ENCODE measurements around the gene SOCS1. TPM values are rescaled to one million over a fixed set of nuclear protein-coding genes. Genes with fewer than 3 reads are reported as not detected.

The SOCS1 gene
- total and polyA plus RNA-seq, 2 of the 8 experiments (the other 6 are each of a cell fraction or from before 2014, with no cell fraction given): 21.0 to 48.9 TPM

GRCh38 chr16:11245222-11245737 lies 10.7 kb downstream of the SOCS1 start:
- 93% methylated on average over 5 of the region's 5 CpGs; no CpG with 5 or more reads in 1 of the 2 experiments for WGBS, 2 experiments (ENCODE audit: extremely low coverage in 1 of 2, insufficient coverage in 1 of 2, insufficient read length in 1 of 2, insufficient replicate concordance in 2 of 2, low coverage in 1 of 2, low lambda C conversion rate in 2 of 2, missing lambda C conversion rate in 1 of 2)
- DNase-seq (ENCODE audit: low read depth in 1 of 2, low spot score in 2 of 2) (no peak), FAIRE-seq (no peak)
- no peak overlapping the region for H4K8ac ChIP-seq (ENCODE audit: extremely low read depth, insufficient read depth, low read length)
- ChIA-PET POLR2A (ENCODE audit: partially characterized antibody) (interaction anchor here (2.8 kb wide), 1 partner anchor 10 kb away, joined by 18 read pairs; the partner anchor contains the start of gene SOCS1), CTCF (ENCODE audit: partially characterized antibody) (interaction anchor here (1.0 kb wide), 1 partner anchor 274 kb away, joined by 3 read pairs; no protein-coding TSS in a partner anchor)
- H2AFZ ChIP-seq (ENCODE audit: low read length): no peak overlapping the region
- peaks cover 0 to 6% (median 3%) of the 10 kb centered on the region in 4 experiments; a peak in 3 of 7 replicates for H3K4me1 ChIP-seq (replicated peaks in 1 of 4; ENCODE audit: control insufficient read depth in 3 of 4, insufficient read depth in 4 of 4, low read length in 3 of 4)
- H4K20me1 ChIP-seq (replicated peaks in 1 of 2; ENCODE audit: control insufficient read depth in 1 of 2, insufficient read depth in 2 of 2, low read length in 2 of 2): no peaks in the 10 kb centered on the region
- H4K91ac ChIP-seq (replicated peaks; ENCODE audit: insufficient read length, low read length): no peak overlapping the region
- no peak overlapping the region for H3K23ac ChIP-seq (ENCODE audit: insufficient read length)
- H2AK5ac ChIP-seq (ENCODE audit: low read depth, low read length): no peak overlapping the region
- H2BK120ac ChIP-seq (replicated peaks; ENCODE audit: low read depth, low read length): no peak overlapping the region
- H2BK15ac ChIP-seq (ENCODE audit: low read length): no peak overlapping the region
- H2BK20ac ChIP-seq (ENCODE audit: low read length): no peak overlapping the region
- no peak overlapping the region for H3K4me3 ChIP-seq (ENCODE audit: extremely low read depth in 1 of 4, insufficient read depth in 2 of 4, low read depth in 3 of 4, low read length in 4 of 4)
- no peak overlapping the region for H3K14ac ChIP-seq (ENCODE audit: insufficient read length)
- H3K56ac ChIP-seq (replicated peaks; ENCODE audit: insufficient read length, low read depth, low read length): no peak overlapping the region
- H3K18ac ChIP-seq (ENCODE audit: extremely low read depth, low read length): no peak overlapping the region
- no peak overlapping the region for H3K4ac ChIP-seq (replicated peaks; ENCODE audit: insufficient read length, low read depth, low read length)
- H3K9me3 ChIP-seq (ENCODE audit: insufficient read depth in 2 of 2, low read depth in 1 of 2, low read length in 1 of 2): no peaks in the 10 kb centered on the region
- no peak overlapping the region for H2BK5ac ChIP-seq (ENCODE audit: low read depth, low read length)
- no peak overlapping the region for H3K27ac ChIP-seq (ENCODE audit: low read depth, low read length)
- no peak overlapping the region for H3K4me2 ChIP-seq (ENCODE audit: insufficient read depth in 1 of 2, low read depth in 2 of 2, low read length in 2 of 2)
- no peaks in the 10 kb centered on the region for H3K79me2 ChIP-seq (ENCODE audit: control insufficient read depth in 1 of 2, insufficient read depth in 2 of 2, low read length in 2 of 2)
- no peak overlapping the region for H2BK12ac ChIP-seq (ENCODE audit: low read depth, low read length)
- no peaks in the 10 kb centered on the region for H3K27me3 ChIP-seq (replicated peaks in 1 of 4; ENCODE audit: control insufficient read depth in 3 of 4, extremely low read depth in 1 of 4, insufficient read depth in 3 of 4, low read length in 3 of 4)
- no peaks in the 10 kb centered on the region for H3K36me3 ChIP-seq (ENCODE audit: control insufficient read depth in 2 of 4, insufficient read depth in 4 of 4, low read length in 3 of 4)
- no peak overlapping the region for H4K5ac ChIP-seq (ENCODE audit: insufficient read length, low read depth, low read length)
- H3K79me1 ChIP-seq (ENCODE audit: low read depth, low read length): no peaks in the 10 kb centered on the region; the same call in 1 of the 2 replicates
- H3K9ac ChIP-seq (replicated peaks in 1 of 4; ENCODE audit: extremely low read depth in 1 of 4, low read depth in 3 of 4, low read length in 3 of 4): no peak overlapping the region
- H3K23me2 ChIP-seq (ENCODE audit: low read depth, low read length): no peaks in the 10 kb centered on the region; the same call in 1 of the 2 replicates
- TF ChIP-seq SRF (IDR thresholded peaks at IDR 0.05; ENCODE audit: low read depth, low read length) (no peak), ZNF274 (IDR thresholded peaks at IDR 0.05; ENCODE audit: borderline replicate concordance, extremely low read depth, low read length) (no peak), SUZ12 (IDR thresholded peaks at IDR 0.05; ENCODE audit: low read length) (no peak), TAF7 (optimal IDR thresholded peaks at IDR 0.05; ENCODE audit: borderline replicate concordance, low read depth, low read length) (no peak), EP300 (IDR thresholded peaks at IDR 0.05; ENCODE audit: borderline replicate concordance in 1 of 2, low read depth in 2 of 2, low read length in 2 of 2) (no peak), SAP30 (IDR thresholded peaks at IDR 0.05; ENCODE audit: insufficient read depth, insufficient replicate concordance, low read length) (no peak), RFX5 (IDR thresholded peaks at IDR 0.05; ENCODE audit: borderline replicate concordance, low read depth, low read length) (no peak), SP2 (IDR thresholded peaks at IDR 0.05; ENCODE audit: low read length) (no peak)
- TF ChIP-seq, protein P1, sequence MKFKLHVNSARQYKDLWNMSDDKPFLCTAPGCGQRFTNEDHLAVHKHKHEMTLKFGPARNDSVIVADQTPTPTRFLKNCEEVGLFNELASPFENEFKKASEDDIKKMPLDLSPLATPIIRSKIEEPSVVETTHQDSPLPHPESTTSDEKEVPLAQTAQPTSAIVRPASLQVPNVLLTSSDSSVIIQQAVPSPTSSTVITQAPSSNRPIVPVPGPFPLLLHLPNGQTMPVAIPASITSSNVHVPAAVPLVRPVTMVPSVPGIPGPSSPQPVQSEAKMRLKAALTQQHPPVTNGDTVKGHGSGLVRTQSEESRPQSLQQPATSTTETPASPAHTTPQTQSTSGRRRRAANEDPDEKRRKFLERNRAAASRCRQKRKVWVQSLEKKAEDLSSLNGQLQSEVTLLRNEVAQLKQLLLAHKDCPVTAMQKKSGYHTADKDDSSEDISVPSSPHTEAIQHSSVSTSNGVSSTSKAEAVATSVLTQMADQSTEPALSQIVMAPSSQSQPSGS (IDR thresholded peaks at IDR 0.05; ENCODE audit: low read length): no peak
- TF ChIP-seq, protein P2, sequence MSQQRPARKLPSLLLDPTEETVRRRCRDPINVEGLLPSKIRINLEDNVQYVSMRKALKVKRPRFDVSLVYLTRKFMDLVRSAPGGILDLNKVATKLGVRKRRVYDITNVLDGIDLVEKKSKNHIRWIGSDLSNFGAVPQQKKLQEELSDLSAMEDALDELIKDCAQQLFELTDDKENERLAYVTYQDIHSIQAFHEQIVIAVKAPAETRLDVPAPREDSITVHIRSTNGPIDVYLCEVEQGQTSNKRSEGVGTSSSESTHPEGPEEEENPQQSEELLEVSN (IDR thresholded peaks at IDR 0.05): no peak

Measured in H1 (cell line).